PC-3 (cell line): ENCODE results near the gene MARK3. TPM values are rescaled to one million over a fixed set of nuclear protein-coding genes. Genes with fewer than 3 reads are reported as not detected.

ENCODE experiments used
- ATAC-seq: fragments of 200-7000 bp; cut with Tn5 transposase; 2 replicates; pipeline ENCODE4 v1.9.1; 2020; ENCODE audit warnings: mild to moderate bottlenecking, moderate library complexity
- BruUV-seq: library from RNA; stranded (reverse); fragments of 400-500 nt; replicated peaks from 2 replicates; lab custom pipeline; 2021; lab: Mats Ljungman, UMichigan
- CTCF ChIA-PET: fragments of 300-600 bp; sonication (Branson Sonifier 250); formaldehyde crosslinking; loops from one replicate; lab custom pipeline; 2022; ENCODE audit warnings: antibody characterized with exemption; lab: Charles Lee
- POLR2A ChIA-PET: fragments of 300-600 bp; sonication (Branson Sonifier 250); formaldehyde crosslinking; loops from one replicate; lab custom pipeline; 2022; ENCODE audit warnings: antibody characterized with exemption; ENCODE audit not compliant: unreplicated experiment; lab: Charles Lee
- DNase-seq: peaks from one replicate; pipeline ENCODE4 v3.0.0-alpha.2; 2015
- H2AFZ ChIP-seq: fragments of 300-600 bp; sonication (generic); 2 replicates; pipeline ENCODE4 v1.6.0; 2016; ENCODE audit warnings: antibody characterized with exemption, low read length
- H3F3A ChIP-seq: fragments of 300-600 bp; sonication (generic); one replicate; pipeline ENCODE4 v1.6.0; 2017; ENCODE audit warnings: antibody characterized with exemption, low read length, control low read depth, mild to moderate bottlenecking; ENCODE audit not compliant: unreplicated experiment
- H3K27ac ChIP-seq: fragments of 300-600 bp; sonication (generic); 2 replicates; pipeline ENCODE4 v1.5.1; 2016; ENCODE audit warnings: mild to moderate bottlenecking, low read length
- H3K27me3 ChIP-seq: fragments of 300-600 bp; sonication (generic); 2 replicates; pipeline ENCODE4 v1.6.1; 2016; ENCODE audit warnings: low read length, mixed read lengths
- H3K36me3 ChIP-seq: fragments of 300-600 bp; sonication (generic); 2 replicates; pipeline ENCODE4 v1.6.1; 2016; ENCODE audit warnings: low read depth, mixed run types, low read length, mixed read lengths
- H3K4me1 ChIP-seq: fragments of 300-600 bp; sonication (generic); 2 replicates; pipeline ENCODE4 v1.5.1; 2016; ENCODE audit warnings: low read length; ENCODE audit not compliant: insufficient read depth
- H3K4me2 ChIP-seq: fragments of 300-600 bp; sonication (generic); 2 replicates; pipeline ENCODE4 v1.6.0; 2016; ENCODE audit warnings: low read length
- H3K4me3 ChIP-seq: fragments of 300-600 bp; sonication (generic); 2 replicates; pipeline ENCODE4 v1.5.1; 2016; ENCODE audit warnings: mild to moderate bottlenecking, low read length, mixed read lengths
- H3K79me2 ChIP-seq: fragments of 300-600 bp; sonication (generic); 2 replicates; pipeline ENCODE4 v1.6.1; 2017; ENCODE audit warnings: low read length, mixed read lengths
- H3K9ac ChIP-seq: fragments of 300-600 bp; sonication (generic); 2 replicates; pipeline ENCODE4 v1.6.0; 2016; ENCODE audit warnings: mild to moderate bottlenecking, low read length
- H3K9me2 ChIP-seq: fragments of 300-600 bp; sonication (generic); replicated peaks from 2 replicates; pipeline ENCODE4 v1.6.1; 2016; ENCODE audit warnings: mixed run types, low read length, mixed read lengths
- H3K9me3 ChIP-seq: fragments of 300-600 bp; sonication (generic); 2 replicates; pipeline ENCODE4 v1.6.1; 2016; ENCODE audit warnings: low read length, mixed read lengths
- H4K20me1 ChIP-seq: fragments of 300-600 bp; sonication (generic); 2 replicates; pipeline ENCODE4 v1.6.1; 2016; ENCODE audit warnings: low read length, mixed read lengths
- EZH2 ChIP-seq: fragments of 300-600 bp; sonication (generic); IDR thresholded peaks from one replicate; pipeline ENCODE4 v1.6.1; 2017; ENCODE audit warnings: antibody characterized with exemption, mild to moderate bottlenecking, low read length; ENCODE audit not compliant: unreplicated experiment
- EZH2phosphoT487 ChIP-seq: fragments of 300-600 bp; sonication (generic); IDR thresholded peaks from 2 replicates; pipeline ENCODE4 v1.6.1; 2018; ENCODE audit warnings: mild to moderate bottlenecking, antibody characterized with exemption, low read length, borderline replicate concordance
- intact Hi-C: fragments of 100-400 bp; cut with micrococcal nuclease; formaldehyde crosslinking; loops from 2 replicates; pipeline ENCODE4 v1.9.0; 2023
- total RNA-seq: library from RNA; depleted of rRNA; stranded (reverse); fragments of >200 nt; gene quantifications from 2 replicates; pipeline ENCODE4 v1.2.3, GENCODE V29; 2014
- TF ChIP-seq, protein P1 (sequence below): fragments of 300-600 bp; sonication (generic); conservative IDR thresholded peaks from 2 replicates; pipeline ENCODE4 v1.5.1; 2017; ENCODE audit warnings: antibody characterized with exemption, low read depth, mild to moderate bottlenecking, low read length

MARK3 gene
- total RNA-seq, 1 experiment from 2014 or later, result 69.9 TPM

- H3K27ac ChIP-seq, result no peak overlapping the region
- no peak overlapping the region for H2AFZ ChIP-seq
- H3K9ac ChIP-seq, result no peak overlapping the region
- BruUV-seq, result no TSS peak
- no peaks in the 10 kb centered on the region for H3K9me3 ChIP-seq
- intact Hi-C loops, result loop anchor here (1.0 kb wide), 1 partner anchor 25 kb away; no protein-coding TSS in a partner anchor
- peaks cover 23% of the 10 kb centered on the region for H3K4me1 ChIP-seq
- H3K36me3 ChIP-seq, result no peaks in the 10 kb centered on the region
- H3K9me2 ChIP-seq, result no peaks in the 10 kb centered on the region
- POLR2A ChIA-PET, result no interaction called here
- TF ChIP-seq EZH2 (no peak), EZH2phosphoT487 (no peak)
- H4K20me1 ChIP-seq, result no peaks in the 10 kb centered on the region
- CTCF ChIA-PET, result no interaction called here
- no peak overlapping the region for H3K4me2 ChIP-seq
- no peak overlapping the region for H3K4me3 ChIP-seq
- ATAC-seq (no peak), DNase-seq (no peak)
- no peaks in the 10 kb centered on the region for H3K27me3 ChIP-seq
- no peaks in the 10 kb centered on the region for H3F3A ChIP-seq
- no peaks in the 10 kb centered on the region for H3K79me2 ChIP-seq
These were observed 160.9 kb downstream of the MARK3 start for GRCh38 chr14:103545915-103546651.

DNA sequence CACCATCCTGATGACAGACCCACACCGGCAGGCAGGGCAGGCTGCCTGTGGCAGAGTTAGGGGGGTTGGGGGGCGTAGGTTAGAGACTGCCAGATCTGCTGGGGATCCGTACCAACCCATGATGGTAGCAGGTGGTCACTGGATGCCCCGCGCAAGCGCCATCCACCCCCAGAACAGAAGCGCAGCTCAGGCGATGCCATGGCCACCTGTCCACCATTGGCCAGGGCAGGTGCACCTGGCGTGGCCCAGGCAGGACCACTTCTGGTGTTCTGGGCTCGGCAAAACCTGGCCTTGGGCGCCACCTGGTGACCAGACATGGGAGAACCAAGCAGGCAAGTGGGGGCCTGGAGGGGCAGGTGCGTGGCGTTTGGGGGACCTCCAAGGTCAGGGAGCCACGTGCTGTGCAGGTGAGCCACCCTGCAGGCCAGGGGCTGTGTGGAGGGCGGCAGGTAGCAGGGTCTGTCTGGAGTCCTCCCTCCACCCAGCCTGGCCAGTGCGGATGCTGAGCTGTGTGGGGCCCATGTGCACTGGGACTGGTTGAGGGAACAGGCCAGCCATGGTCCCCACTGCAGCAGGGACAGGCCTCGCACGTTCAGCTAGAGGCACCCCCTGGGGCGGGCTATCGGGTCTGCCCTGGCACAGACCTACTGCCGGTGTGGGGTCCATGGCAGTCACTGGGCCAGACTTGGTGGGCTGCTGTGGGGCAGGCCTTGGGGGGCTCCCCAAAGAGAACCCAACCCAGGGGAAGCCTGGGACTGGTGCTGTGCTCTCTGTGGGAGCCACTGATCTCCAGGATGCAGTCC is 161.6 kb downstream of the MARK3 start:
- POLR2A ChIA-PET, result interaction anchor here (0.5 kb wide), 1 partner anchor 17 kb away, joined by 44 read pairs; no protein-coding TSS in a partner anchor
- H3K36me3 ChIP-seq, result no peaks in the 10 kb centered on the region
- H3K79me2 ChIP-seq, result no peaks in the 10 kb centered on the region
- TF ChIP-seq, protein P1, sequence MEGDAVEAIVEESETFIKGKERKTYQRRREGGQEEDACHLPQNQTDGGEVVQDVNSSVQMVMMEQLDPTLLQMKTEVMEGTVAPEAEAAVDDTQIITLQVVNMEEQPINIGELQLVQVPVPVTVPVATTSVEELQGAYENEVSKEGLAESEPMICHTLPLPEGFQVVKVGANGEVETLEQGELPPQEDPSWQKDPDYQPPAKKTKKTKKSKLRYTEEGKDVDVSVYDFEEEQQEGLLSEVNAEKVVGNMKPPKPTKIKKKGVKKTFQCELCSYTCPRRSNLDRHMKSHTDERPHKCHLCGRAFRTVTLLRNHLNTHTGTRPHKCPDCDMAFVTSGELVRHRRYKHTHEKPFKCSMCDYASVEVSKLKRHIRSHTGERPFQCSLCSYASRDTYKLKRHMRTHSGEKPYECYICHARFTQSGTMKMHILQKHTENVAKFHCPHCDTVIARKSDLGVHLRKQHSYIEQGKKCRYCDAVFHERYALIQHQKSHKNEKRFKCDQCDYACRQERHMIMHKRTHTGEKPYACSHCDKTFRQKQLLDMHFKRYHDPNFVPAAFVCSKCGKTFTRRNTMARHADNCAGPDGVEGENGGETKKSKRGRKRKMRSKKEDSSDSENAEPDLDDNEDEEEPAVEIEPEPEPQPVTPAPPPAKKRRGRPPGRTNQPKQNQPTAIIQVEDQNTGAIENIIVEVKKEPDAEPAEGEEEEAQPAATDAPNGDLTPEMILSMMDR, result peak; percentile 96
- no peak for TF ChIP-seq EZH2
- intact Hi-C loops, result loop anchor here (1.0 kb wide), 1 partner anchor 26 kb away; no protein-coding TSS in a partner anchor
- H3K9ac ChIP-seq, result no peak overlapping the region
- DNase-seq (peak; percentile 76), ATAC-seq (peak; percentile 75)
- peaks cover 19% of the 10 kb centered on the region for H3K4me1 ChIP-seq
- no peaks in the 10 kb centered on the region for H3K9me3 ChIP-seq
- no TSS peak for BruUV-seq
- no peaks in the 10 kb centered on the region for H3F3A ChIP-seq
- no peak overlapping the region for H2AFZ ChIP-seq
- no peaks in the 10 kb centered on the region for H3K9me2 ChIP-seq
- no peak overlapping the region for H3K4me2 ChIP-seq
- H3K27ac ChIP-seq, result no peak overlapping the region
- H3K4me3 ChIP-seq, result no peak overlapping the region
- H4K20me1 ChIP-seq, result no peaks in the 10 kb centered on the region
- CTCF ChIA-PET, result interaction anchor here (0.6 to 1.0 kb wide), 3 partner anchors 11 to 29 kb away, joined by 3 to 8 read pairs (median 5); no protein-coding TSS in a partner anchor
- H3K27me3 ChIP-seq, result no peaks in the 10 kb centered on the region

DNA sequence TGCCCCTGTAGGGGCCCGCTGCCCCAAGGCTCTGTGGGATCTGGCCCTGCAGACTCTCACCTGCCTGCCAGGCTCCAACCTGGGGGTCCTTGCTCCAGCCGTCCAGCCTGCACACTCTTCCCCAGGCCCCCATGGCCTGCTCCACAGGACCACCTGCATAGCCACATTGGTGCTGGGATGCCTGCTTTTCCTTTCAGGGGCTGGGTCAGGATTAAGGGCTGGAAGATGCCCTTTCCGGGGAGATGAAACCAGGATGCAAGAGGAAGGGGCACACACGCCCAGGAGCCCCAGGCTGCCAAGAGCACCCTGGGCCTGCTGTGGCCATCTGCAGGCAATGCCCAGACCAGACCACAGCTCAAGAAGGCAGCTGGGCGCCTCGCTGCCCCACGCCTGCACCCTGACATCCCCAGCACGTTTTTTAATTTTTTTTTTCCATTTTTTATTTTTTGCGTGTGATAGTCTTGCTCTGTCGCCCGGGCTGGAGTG is 162.3 kb downstream of the MARK3 start:
- H3K4me2 ChIP-seq, result no peak overlapping the region
- ChIA-PET CTCF (interaction anchor here (0.6 to 1.0 kb wide), 3 partner anchors 11 to 29 kb away, joined by 3 to 8 read pairs (median 5); no protein-coding TSS in a partner anchor), POLR2A (interaction anchor here (0.5 kb wide), 1 partner anchor 17 kb away, joined by 44 read pairs; no protein-coding TSS in a partner anchor)
- H3K79me2 ChIP-seq, result no peaks in the 10 kb centered on the region
- no peaks in the 10 kb centered on the region for H3K9me2 ChIP-seq
- no peak overlapping the region for H2AFZ ChIP-seq
- TF ChIP-seq EZH2, result no peak
- no peak for TF ChIP-seq EZH2phosphoT487
- TF ChIP-seq, protein P1, result no peak
- no peaks in the 10 kb centered on the region for H3K9me3 ChIP-seq
- no peak overlapping the region for H3K4me3 ChIP-seq
- H3F3A ChIP-seq, result no peaks in the 10 kb centered on the region
- H3K9ac ChIP-seq, result no peak overlapping the region
- ATAC-seq, result no peak
- intact Hi-C loops, result no loop called here
- no peak for DNase-seq
- no peaks in the 10 kb centered on the region for H3K36me3 ChIP-seq
- BruUV-seq, result no TSS peak
- peaks cover 19% of the 10 kb centered on the region for H3K4me1 ChIP-seq
- H3K27me3 ChIP-seq, result no peaks in the 10 kb centered on the region
- no peaks in the 10 kb centered on the region for H4K20me1 ChIP-seq
- no peak overlapping the region for H3K27ac ChIP-seq
